Dedifferentiated amniotic fluid mesenchymal stem cell (primary cell): ENCODE data around the gene ADAM21.
"Not testable (repeated sequence)": the region's sequence is repeated elsewhere in the genome, so short reads cannot be mapped to it uniquely, and the experiment has no call there.

Source experiments
- DNase-seq: peaks from one replicate; pipeline ENCODE4 v3.0.0-alpha.2; 2016; ENCODE audit errors: extremely low spot score

The ADAM21 gene

GRCh38 chr14:70477356-70478105, 25.6 kb downstream of the ADAM21 start:
- DNase-seq: not testable (repeated sequence)

GRCh38 chr14:70489579-70490200, 37.7 kb downstream of the ADAM21 start:
- no peak for DNase-seq

- DNase-seq: no peak
These were observed 46.2 kb downstream of the ADAM21 start for GRCh38 chr14:70498191-70498590.
